RWPE2 (cell line): ENCODE data around the gene LIF.
A peak's percentile ranks its signal among the peaks of the same experiment; 100 is the strongest.

Experiments used
- ATAC-seq: fragments of 200-7000 bp; cut with Tn5 transposase; 3 replicates; pipeline ENCODE4 v1.9.1; 2021; ENCODE audit warnings: low read depth
- DNase-seq: peaks from one replicate; pipeline ENCODE4 v3.0.0-alpha.2; 2020; ENCODE audit warnings: low spot score
- H3K27ac ChIP-seq: fragments of 450-650 bp; 2 replicates; pipeline ENCODE4 v1.5.1; 2017; ENCODE audit warnings: mild to moderate bottlenecking; ENCODE audit not compliant: poor library complexity, severe bottlenecking
- H3K27me3 ChIP-seq: fragments of 250-450 bp; sonication (Bioruptor Pico); 2 replicates; pipeline ENCODE4 v1.5.1; 2021; ENCODE audit warnings: mild to moderate bottlenecking, moderate library complexity; ENCODE audit not compliant: insufficient read depth, poor library complexity, severe bottlenecking
- H3K36me3 ChIP-seq: fragments of 250-450 bp; sonication (Bioruptor Pico); 2 replicates; pipeline ENCODE4 v1.5.1; 2020; ENCODE audit warnings: low read depth, mild to moderate bottlenecking, moderate library complexity
- H3K4me1 ChIP-seq: fragments of 250-450 bp; sonication (Bioruptor Pico); 2 replicates; pipeline ENCODE4 v1.5.1; 2021; ENCODE audit warnings: mild to moderate bottlenecking, moderate library complexity; ENCODE audit not compliant: insufficient read depth, poor library complexity, severe bottlenecking
- H3K4me3 ChIP-seq: fragments of 250-450 bp; sonication (Bioruptor Pico); 2 replicates; pipeline ENCODE4 v1.5.1; 2021; ENCODE audit warnings: mild to moderate bottlenecking, moderate library complexity; ENCODE audit not compliant: severe bottlenecking
- H3K9me3 ChIP-seq: fragments of 250-450 bp; sonication (Bioruptor Pico); 2 replicates; pipeline ENCODE4 v1.5.1; 2021; ENCODE audit warnings: mild to moderate bottlenecking, moderate library complexity; ENCODE audit not compliant: severe bottlenecking
- CTCF ChIP-seq: fragments of 450-650 bp; IDR thresholded peaks from one replicate; pipeline ENCODE4 v1.5.1; 2017; ENCODE audit warnings: mild to moderate bottlenecking, moderate library complexity; ENCODE audit not compliant: poor library complexity, severe bottlenecking

LIF gene

GRCh38 chr22:30279046-30279788, 32.7 kb upstream of the LIF start:
- H3K4me1 ChIP-seq = peaks cover 7% of the 10 kb centered on the region
- no peaks in the 10 kb centered on the region for H3K27me3 ChIP-seq
- H3K4me3 ChIP-seq = no peak overlapping the region
- DNase-seq = peak; percentile 51
- no peaks in the 10 kb centered on the region for H3K36me3 ChIP-seq
- H3K9me3 ChIP-seq = no peaks in the 10 kb centered on the region
- TF ChIP-seq CTCF = no peak
- ATAC-seq = no peak
- no peak overlapping the region for H3K27ac ChIP-seq

GRCh38 chr22:30277547-30278344, 31.2 kb upstream of the LIF start:
- Histone ChIP-seq H3K4me3 (no peak overlapping the region), H3K4me1 (peaks cover 7% of the 10 kb centered on the region), H3K27me3 (no peaks in the 10 kb centered on the region), H3K36me3 (no peaks in the 10 kb centered on the region), H3K9me3 (no peaks in the 10 kb centered on the region), H3K27ac (peak overlapping the region; percentile 64)
- DNase-seq (no peak), ATAC-seq (peak; percentile 66)
- TF ChIP-seq CTCF = no peak

GRCh38 chr22:30276039-30276438, 29.5 kb upstream of the LIF start:
- Histone ChIP-seq H3K27me3 (no peaks in the 10 kb centered on the region), H3K27ac (no peak overlapping the region), H3K9me3 (no peaks in the 10 kb centered on the region), H3K36me3 (no peaks in the 10 kb centered on the region), H3K4me1 (peaks cover 7% of the 10 kb centered on the region), H3K4me3 (no peak overlapping the region)
- TF ChIP-seq CTCF = no peak
- DNase-seq (no peak), ATAC-seq (no peak)

GRCh38 chr22:30275625-30276024, 29.1 kb upstream of the LIF start:
- TF ChIP-seq CTCF = no peak
- Histone ChIP-seq H3K27me3 (no peaks in the 10 kb centered on the region), H3K4me3 (no peak overlapping the region), H3K9me3 (no peaks in the 10 kb centered on the region), H3K36me3 (no peaks in the 10 kb centered on the region), H3K4me1 (peaks cover 7% of the 10 kb centered on the region), H3K27ac (no peak overlapping the region)
- DNase-seq (no peak), ATAC-seq (peak; percentile 37; the same call in 1 of the 3 replicates)
